ENCODE measurements around the gene MACO1. TPM values are rescaled to one million over a fixed set of nuclear protein-coding genes. Genes with fewer than 3 reads are reported as not detected.

The MACO1 gene
- total RNA-seq, 6 experiments from 2014 or later, result 13.7 to 15.1 (median 14.4) TPM

DNA sequence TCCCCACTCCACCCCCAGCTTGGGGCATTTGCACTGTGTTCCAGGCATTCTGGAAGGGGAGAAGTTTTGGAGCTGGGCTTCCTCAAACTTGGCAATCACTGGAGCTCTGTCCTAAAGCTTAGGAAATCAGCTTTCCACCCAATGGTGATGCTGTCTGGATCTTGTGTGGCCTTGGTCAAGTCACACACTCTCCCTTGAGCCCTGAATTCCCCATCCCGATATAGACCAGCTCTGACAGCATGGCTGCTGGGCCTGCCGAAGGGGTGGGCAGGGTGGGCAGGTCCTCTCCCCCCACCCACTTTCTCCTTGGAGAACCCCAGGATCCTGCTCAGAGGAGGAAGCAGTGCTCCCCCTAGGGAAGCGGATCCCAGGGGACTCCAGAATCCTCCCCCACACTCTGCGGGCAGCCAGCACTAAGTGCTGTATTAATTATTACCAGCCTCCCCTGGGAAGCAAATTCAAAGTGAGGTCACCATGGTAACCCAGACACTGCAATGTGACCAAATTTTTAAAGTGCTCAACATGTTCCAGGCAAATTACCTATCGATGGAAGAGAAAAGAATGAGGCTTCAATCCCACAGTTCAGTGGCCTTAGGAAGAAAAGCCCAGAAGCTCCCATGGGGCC, 91.4 kb downstream of the MACO1 start:
- Mint-ChIP-seq H3K27me3 (ENCODE audit: insufficient read depth) (peaks cover 9% of the 10 kb centered on the region), H3K27ac (no peak overlapping the region), H3K4me3 (no peak overlapping the region), H3K36me3 (ENCODE audit: low read depth) (peaks cover 6% of the 10 kb centered on the region), H3K4me1 (ENCODE audit: low read depth) (peaks cover 17% of the 10 kb centered on the region), H3K9me3 (peaks cover 7% of the 10 kb centered on the region)
- DNase-seq, result no peak
- TF ChIP-seq, protein P1, sequence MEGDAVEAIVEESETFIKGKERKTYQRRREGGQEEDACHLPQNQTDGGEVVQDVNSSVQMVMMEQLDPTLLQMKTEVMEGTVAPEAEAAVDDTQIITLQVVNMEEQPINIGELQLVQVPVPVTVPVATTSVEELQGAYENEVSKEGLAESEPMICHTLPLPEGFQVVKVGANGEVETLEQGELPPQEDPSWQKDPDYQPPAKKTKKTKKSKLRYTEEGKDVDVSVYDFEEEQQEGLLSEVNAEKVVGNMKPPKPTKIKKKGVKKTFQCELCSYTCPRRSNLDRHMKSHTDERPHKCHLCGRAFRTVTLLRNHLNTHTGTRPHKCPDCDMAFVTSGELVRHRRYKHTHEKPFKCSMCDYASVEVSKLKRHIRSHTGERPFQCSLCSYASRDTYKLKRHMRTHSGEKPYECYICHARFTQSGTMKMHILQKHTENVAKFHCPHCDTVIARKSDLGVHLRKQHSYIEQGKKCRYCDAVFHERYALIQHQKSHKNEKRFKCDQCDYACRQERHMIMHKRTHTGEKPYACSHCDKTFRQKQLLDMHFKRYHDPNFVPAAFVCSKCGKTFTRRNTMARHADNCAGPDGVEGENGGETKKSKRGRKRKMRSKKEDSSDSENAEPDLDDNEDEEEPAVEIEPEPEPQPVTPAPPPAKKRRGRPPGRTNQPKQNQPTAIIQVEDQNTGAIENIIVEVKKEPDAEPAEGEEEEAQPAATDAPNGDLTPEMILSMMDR (IDR thresholded peaks at IDR 0.05), result no peak

GRCh38 chr1:25523542-25523941, 92.8 kb downstream of the MACO1 start:
- TF ChIP-seq, protein P1 (IDR thresholded peaks at IDR 0.05), result peak; percentile 55
- no peak overlapping the region for H3K4me3 Mint-ChIP-seq
- peaks cover 6% of the 10 kb centered on the region for H3K36me3 Mint-ChIP-seq (ENCODE audit: low read depth)
- no peak overlapping the region for H3K27ac Mint-ChIP-seq
- peaks cover 7% of the 10 kb centered on the region for H3K9me3 Mint-ChIP-seq
- H3K27me3 Mint-ChIP-seq (ENCODE audit: insufficient read depth), result peaks cover 13% of the 10 kb centered on the region
- H3K4me1 Mint-ChIP-seq (ENCODE audit: low read depth), result peaks cover 17% of the 10 kb centered on the region
- DNase-seq, result no peak

DNA sequence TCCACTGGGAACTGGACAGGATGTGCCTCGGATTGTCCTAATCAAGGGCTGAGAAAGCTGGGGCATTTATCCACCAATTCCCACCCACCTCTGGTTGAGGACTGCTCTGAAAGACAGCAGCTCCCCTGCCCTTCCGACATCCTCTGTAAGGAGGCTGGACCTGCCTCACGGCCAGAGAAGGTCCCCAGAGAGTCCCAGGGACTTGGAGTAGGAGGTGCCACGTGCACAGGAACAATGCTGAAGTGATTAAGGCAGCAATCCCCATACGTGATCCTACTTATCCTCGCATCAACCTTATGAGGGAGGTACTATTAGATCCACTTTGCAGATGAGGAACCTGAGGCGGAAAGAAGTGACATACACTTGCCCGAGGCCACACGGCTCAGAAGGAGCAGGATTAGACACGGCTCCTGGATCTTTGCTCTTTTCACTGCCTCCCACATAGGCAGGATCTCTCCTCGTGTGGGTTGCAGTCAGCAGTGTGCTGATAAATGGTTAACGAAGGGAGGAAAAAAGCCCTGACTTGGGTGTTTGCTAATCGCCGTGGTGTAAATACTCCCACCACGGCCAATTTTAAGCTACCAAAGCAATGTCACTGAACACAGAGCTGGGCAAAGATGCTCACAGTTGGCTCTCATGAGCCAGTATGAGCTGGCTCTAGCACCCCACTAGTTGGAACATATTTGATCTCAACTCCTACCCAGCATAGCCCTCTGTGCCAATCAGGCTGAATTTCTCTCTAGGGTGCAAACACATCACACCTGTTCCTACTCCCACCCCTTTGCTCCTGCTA, 94.1 kb downstream of the MACO1 start:
- DNase-seq, result no peak
- Mint-ChIP-seq H3K4me3 (no peak overlapping the region), H3K9me3 (peaks cover 7% of the 10 kb centered on the region), H3K36me3 (ENCODE audit: low read depth) (peaks cover 6% of the 10 kb centered on the region), H3K4me1 (ENCODE audit: low read depth) (peaks cover 10% of the 10 kb centered on the region), H3K27ac (no peak overlapping the region), H3K27me3 (ENCODE audit: insufficient read depth) (peaks cover 13% of the 10 kb centered on the region)
- TF ChIP-seq, protein P1 (IDR thresholded peaks at IDR 0.05), result no peak

- Mint-ChIP-seq H3K27me3 (ENCODE audit: insufficient read depth) (peaks cover 13% of the 10 kb centered on the region), H3K4me3 (no peak overlapping the region), H3K27ac (no peak overlapping the region), H3K9me3 (peaks cover 7% of the 10 kb centered on the region), H3K4me1 (ENCODE audit: low read depth) (peaks cover 5% of the 10 kb centered on the region; the same call in 1 of the 2 replicates), H3K36me3 (ENCODE audit: low read depth) (peaks cover 6% of the 10 kb centered on the region)
- TF ChIP-seq, protein P1 (IDR thresholded peaks at IDR 0.05), result no peak
- DNase-seq, result no peak
Observed at GRCh38 chr1:25525361-25525688, 94.6 kb downstream of the MACO1 start.

DNA sequence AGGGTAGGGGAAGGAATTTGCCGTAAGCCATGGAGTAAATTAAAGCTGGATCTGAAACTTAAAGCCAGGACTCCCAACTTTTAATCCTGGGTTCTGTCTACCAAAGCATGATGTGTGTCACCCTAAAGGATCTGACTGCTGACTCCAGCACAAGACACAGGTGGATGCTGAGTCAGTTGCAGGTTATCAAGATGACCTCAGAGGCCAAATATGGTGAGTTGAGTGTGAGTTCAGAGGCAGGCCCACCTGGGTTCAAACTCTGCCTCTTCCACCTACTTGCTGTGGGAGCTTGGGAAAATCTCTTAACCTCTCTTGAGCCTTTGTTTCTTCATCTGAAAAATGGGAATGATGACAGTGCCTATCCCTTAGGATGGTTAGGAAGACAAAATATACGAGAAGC, 96.1 kb downstream of the MACO1 start:
- Mint-ChIP-seq H3K9me3 (peaks cover 7% of the 10 kb centered on the region), H3K27me3 (ENCODE audit: insufficient read depth) (peaks cover 25% of the 10 kb centered on the region), H3K27ac (no peak overlapping the region), H3K4me1 (ENCODE audit: low read depth) (no peaks in the 10 kb centered on the region), H3K4me3 (no peak overlapping the region), H3K36me3 (ENCODE audit: low read depth) (peaks cover 6% of the 10 kb centered on the region)
- DNase-seq, result no peak
- TF ChIP-seq, protein P1 (IDR thresholded peaks at IDR 0.05), result no peak
